Mesothelial cell of epicardium (in vitro differentiated cells): Measurements from ENCODE around the gene PTGDR. TPM values are rescaled to one million over a fixed set of nuclear protein-coding genes. Genes with fewer than 3 reads are reported as not detected.

Source experiments
- DNase-seq, 2 experiments: peaks; one replicate each; pipeline ENCODE4 v3.0.0; 2021; ENCODE audit warnings: low spot score in 2 of 2; ENCODE audit not compliant: unreplicated experiment in 2 of 2
- H3K27ac Mint-ChIP-seq: 2 replicates; pipeline ENCODE4 v1.8.0; 2021; ENCODE audit warnings: mixed read lengths
- H3K27me3 Mint-ChIP-seq: 2 replicates; pipeline ENCODE4 v1.8.0; 2021; ENCODE audit warnings: low read depth, mixed read lengths
- H3K36me3 Mint-ChIP-seq: 2 replicates; pipeline ENCODE4 v1.8.0; 2021; ENCODE audit warnings: mixed read lengths
- H3K4me1 Mint-ChIP-seq: 2 replicates; pipeline ENCODE4 v1.8.0; 2021; ENCODE audit warnings: mixed read lengths
- H3K4me3 Mint-ChIP-seq: 2 replicates; pipeline ENCODE4 v1.8.0; 2021; ENCODE audit warnings: mild to moderate bottlenecking, moderate library complexity, mixed read lengths
- H3K9me3 Mint-ChIP-seq: 2 replicates; pipeline ENCODE4 v1.8.0; 2021; ENCODE audit warnings: mixed read lengths
- CTCF ChIP-seq: fragments of 200-600 bp; sonication (generic); IDR thresholded peaks from one replicate; pipeline ENCODE4 v1.5.0; 2021; ENCODE audit warnings: antibody characterized with exemption; ENCODE audit not compliant: unreplicated experiment
- total RNA-seq: library from RNA; stranded (reverse); gene quantifications from 3 replicates; pipeline ENCODE4 v1.2.1, GENCODE V29; 2021

Gene PTGDR
- total RNA-seq, 1 donor from 2014 or later = 0.07 TPM

- H3K4me3 Mint-ChIP-seq = no peak overlapping the region
- DNase-seq = no peak
- H3K9me3 Mint-ChIP-seq = no peaks in the 10 kb centered on the region
- no peaks in the 10 kb centered on the region for H3K36me3 Mint-ChIP-seq
- H3K27me3 Mint-ChIP-seq = peaks cover 96% of the 10 kb centered on the region
- H3K4me1 Mint-ChIP-seq = peaks cover 12% of the 10 kb centered on the region
- TF ChIP-seq CTCF = no peak
- H3K27ac Mint-ChIP-seq = no peak overlapping the region
Measured at GRCh38 chr14:52269982-52270381, 2.5 kb downstream of the PTGDR start.

DNA sequence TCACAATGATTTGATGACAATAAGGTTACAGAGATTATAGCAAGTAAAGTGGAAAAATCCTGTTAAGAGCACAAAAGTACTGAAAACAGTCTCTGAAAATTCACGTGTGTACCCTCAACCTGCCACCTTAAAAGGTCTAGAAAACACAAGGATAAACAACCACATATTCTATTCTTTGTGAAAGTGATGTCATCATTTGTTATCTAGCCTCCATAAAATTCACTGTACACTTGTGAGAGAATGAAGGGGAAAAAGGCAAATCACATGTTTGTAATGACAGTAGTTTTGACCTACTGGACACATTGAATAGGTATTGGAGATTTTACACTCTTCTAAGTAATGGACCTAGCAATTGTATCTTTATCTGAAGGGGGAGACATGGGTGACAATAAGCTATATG, 4.0 kb downstream of the PTGDR start:
- no peaks in the 10 kb centered on the region for H3K36me3 Mint-ChIP-seq
- H3K4me3 Mint-ChIP-seq = no peak overlapping the region
- no peaks in the 10 kb centered on the region for H3K9me3 Mint-ChIP-seq
- peaks cover 91% of the 10 kb centered on the region for H3K27me3 Mint-ChIP-seq
- DNase-seq = no peak
- H3K4me1 Mint-ChIP-seq = peaks cover 12% of the 10 kb centered on the region
- no peak overlapping the region for H3K27ac Mint-ChIP-seq
- no peak for TF ChIP-seq CTCF

DNA sequence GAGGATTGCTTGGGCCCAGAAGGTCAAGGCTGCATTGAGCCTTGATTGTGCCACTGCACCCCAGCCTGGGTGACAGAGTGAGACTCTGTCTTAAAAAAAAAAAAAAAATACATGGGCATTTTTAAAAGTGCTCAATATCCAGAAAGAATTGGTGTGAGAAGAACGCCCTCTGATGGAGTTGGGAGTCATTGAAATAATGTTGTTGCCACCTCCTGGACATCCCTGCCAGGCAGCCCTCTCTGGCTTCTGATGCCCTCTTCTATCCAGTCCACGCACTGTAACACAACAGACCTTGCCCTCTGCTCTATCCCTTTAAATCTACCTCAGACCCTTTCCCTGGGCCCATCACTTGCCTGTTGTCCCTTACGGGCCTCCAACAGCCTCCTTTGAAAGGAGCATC, 4.9 kb downstream of the PTGDR start:
- no peak for TF ChIP-seq CTCF
- no peak for DNase-seq
- Mint-ChIP-seq H3K4me3 (no peak overlapping the region), H3K9me3 (no peaks in the 10 kb centered on the region), H3K27ac (no peak overlapping the region), H3K27me3 (peaks cover 85% of the 10 kb centered on the region), H3K4me1 (peaks cover 12% of the 10 kb centered on the region), H3K36me3 (no peaks in the 10 kb centered on the region)

DNA sequence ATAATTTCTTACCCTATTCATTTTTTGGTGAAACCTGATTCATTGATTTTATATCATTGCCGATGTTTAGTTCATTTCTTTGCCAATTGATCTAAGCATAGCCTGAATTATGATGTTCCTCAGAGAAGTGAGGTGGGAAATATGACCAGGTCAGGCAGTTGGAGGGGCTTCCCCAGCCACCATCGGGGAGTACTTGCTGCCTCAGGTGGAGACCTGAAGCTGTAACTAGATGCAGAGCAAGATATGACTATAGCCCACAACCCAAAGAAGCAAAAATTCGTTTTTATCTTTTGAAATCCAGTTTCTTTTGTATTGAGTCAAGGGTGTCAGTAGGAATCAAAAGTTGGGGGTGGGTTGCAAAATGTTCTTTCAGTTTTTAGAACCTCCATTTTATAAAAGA, 7.9 kb downstream of the PTGDR start:
- Mint-ChIP-seq H3K36me3 (no peaks in the 10 kb centered on the region), H3K27me3 (peaks cover 55% of the 10 kb centered on the region), H3K4me1 (peaks cover 3% of the 10 kb centered on the region), H3K4me3 (no peak overlapping the region), H3K9me3 (no peaks in the 10 kb centered on the region), H3K27ac (no peak overlapping the region)
- DNase-seq = no peak
- no peak for TF ChIP-seq CTCF

- H3K27ac Mint-ChIP-seq = no peak overlapping the region
- TF ChIP-seq CTCF = no peak
- H3K4me3 Mint-ChIP-seq = no peak overlapping the region
- no peaks in the 10 kb centered on the region for H3K36me3 Mint-ChIP-seq
- DNase-seq = no peak
- peaks cover 34% of the 10 kb centered on the region for H3K27me3 Mint-ChIP-seq
- no peaks in the 10 kb centered on the region for H3K9me3 Mint-ChIP-seq
- H3K4me1 Mint-ChIP-seq = peaks cover 3% of the 10 kb centered on the region
Measured at GRCh38 chr14:52277552-52277951, 10.1 kb downstream of the PTGDR start.

- Mint-ChIP-seq H3K36me3 (no peaks in the 10 kb centered on the region), H3K27me3 (peaks cover 18% of the 10 kb centered on the region), H3K27ac (no peak overlapping the region), H3K4me3 (no peak overlapping the region), H3K9me3 (no peaks in the 10 kb centered on the region), H3K4me1 (peaks cover 3% of the 10 kb centered on the region)
- no peak for TF ChIP-seq CTCF
- no peak for DNase-seq
Measured at GRCh38 chr14:52279408-52279807, 11.9 kb downstream of the PTGDR start.
